Measurements from ENCODE around the gene KLF2. TPM values are rescaled to one million over a fixed set of nuclear protein-coding genes. Genes with fewer than 3 reads are reported as not detected.

The KLF2 gene
- total RNA-seq, 2 donors from 2014 or later: 34.9 to 146 TPM

GRCh38 chr19:16377521-16377920, 52.9 kb downstream of the KLF2 start:
- H3K27me3 ChIP-seq (replicated peaks; ENCODE audit: insufficient read depth): no peaks in the 10 kb centered on the region
- no peaks in the 10 kb centered on the region for H3K9me3 ChIP-seq
- no peak overlapping the region for H3K4me3 ChIP-seq
- no peak overlapping the region for H3K27ac ChIP-seq
- TF ChIP-seq CTCF (IDR thresholded peaks at IDR 0.05): no peak
- DNase-seq (ENCODE audit: low spot score): no peak
- H3K36me3 ChIP-seq: peaks cover 24% of the 10 kb centered on the region
- peaks cover 8 to 18% of the 10 kb centered on the region in 2 donors for H3K4me1 ChIP-seq (ENCODE audit: control insufficient read depth in 1 of 2, low read depth in 2 of 2)
- no peak for ATAC-seq (ENCODE audit: insufficient number of reproducible peaks, low FRiP score, low read depth)

Other genes with a start within 250 kb of the KLF2 start
- gene TPM4, start 248.3 kb upstream of the KLF2 start, total RNA-seq: 1,000 to 10,000 TPM in 1 of 2 donors, 100 to 1,000 TPM in 1; 964 to 1,096 TPM
- gene RAB8A, start 212.9 kb upstream of the KLF2 start, total RNA-seq: 10 to 100 TPM; 40.5 to 41.5 TPM
- 1 to 10 TPM in 1 of 2 donors, not detected in 1; 2.2 TPM for gene HSH2D, start 181.1 kb upstream of the KLF2 start, total RNA-seq
- not detected for gene CIB3, start 151.3 kb upstream of the KLF2 start, total RNA-seq
- gene FAM32A, start 139.4 kb upstream of the KLF2 start, total RNA-seq: 10 to 100 TPM; 74.8 to 75.5 TPM
- gene AP1M1, start 126.9 kb upstream of the KLF2 start, total RNA-seq: 100 to 1,000 TPM in 1 of 2 donors, 10 to 100 TPM in 1; 77.5 to 121 TPM
- 10 to 100 TPM; 13.7 to 31.7 TPM for gene EPS15L1, start 147.1 kb downstream of the KLF2 start, total RNA-seq
- not detected for gene CALR3, start 171.3 kb downstream of the KLF2 start, total RNA-seq
- gene C19orf44, start 171.6 kb downstream of the KLF2 start, total RNA-seq: 1 to 10 TPM; 4.9 to 6.1 TPM
- 10 to 100 TPM in 1 of 2 donors, 1 to 10 TPM in 1; 9.3 to 18.4 TPM for gene CHERP, start 217.6 kb downstream of the KLF2 start, total RNA-seq
- gene SLC35E1, start 247.6 kb downstream of the KLF2 start, total RNA-seq: 10 to 100 TPM; 66.9 to 85.3 TPM